H1 (cell line): ENCODE measurements around the gene SLC12A8. TPM values are rescaled to one million over a fixed set of nuclear protein-coding genes. Genes with fewer than 3 reads are reported as not detected.

ENCODE experiments used
- CTCF ChIA-PET: fragments of 300-600 bp; sonication (Branson Sonifier 250); formaldehyde crosslinking; loops from one replicate; lab custom pipeline; 2021; ENCODE audit not compliant: partially characterized antibody; lab: Charles Lee
- POLR2A ChIA-PET: fragments of 300-600 bp; sonication (Branson Sonifier 250); formaldehyde crosslinking; loops from one replicate; lab custom pipeline; 2021; ENCODE audit warnings: inconsistent platforms; ENCODE audit not compliant: partially characterized antibody; lab: Charles Lee
- DNase-seq, 2 experiments: peaks; one replicate each; pipeline versions ENCODE4 v3.0.0 to v3.0.0-alpha.2; 2010 to 2022; ENCODE audit warnings: low spot score in 2 of 2, low read depth in 1 of 2, mixed read lengths in 1 of 2
- FAIRE-seq: peaks from 2 replicates; lab custom pipeline; 2011; peaks lifted over from hg19 to GRCh38; lab: Jason Lieb, UNC
- H2AFZ ChIP-seq: 2 replicates; pipeline ENCODE4 v1.8.1; 2012; ENCODE audit warnings: low read length, inconsistent platforms
- H2AK5ac ChIP-seq: 2 replicates; pipeline ENCODE4 v1.6.1; 2013; ENCODE audit warnings: low read depth, low read length
- H2BK120ac ChIP-seq: replicated peaks from 2 replicates; pipeline ENCODE3; 2013; ENCODE audit warnings: low read depth, low read length, inconsistent platforms
- H2BK12ac ChIP-seq: 2 replicates; pipeline ENCODE4 v1.6.1; 2013; ENCODE audit warnings: low read depth, low read length
- H2BK15ac ChIP-seq: 2 replicates; pipeline ENCODE4 v1.6.1; 2013; ENCODE audit warnings: low read length
- H2BK20ac ChIP-seq: 2 replicates; pipeline ENCODE4 v1.6.1; 2013; ENCODE audit warnings: low read length
- H2BK5ac ChIP-seq: 2 replicates; pipeline ENCODE4 v1.6.1; 2013; ENCODE audit warnings: low read depth, low read length
- H3K14ac ChIP-seq: 2 replicates; pipeline ENCODE4 v1.6.1; 2013; ENCODE audit warnings: inconsistent platforms; ENCODE audit not compliant: insufficient read length
- H3K18ac ChIP-seq: 2 replicates; pipeline ENCODE4 v1.6.1; 2013; ENCODE audit warnings: low read length; ENCODE audit errors: extremely low read depth
- H3K23ac ChIP-seq: 2 replicates; pipeline ENCODE4 v1.6.1; 2013; ENCODE audit warnings: inconsistent platforms; ENCODE audit not compliant: insufficient read length
- H3K23me2 ChIP-seq: 2 replicates; pipeline ENCODE4 v1.6.1; 2013; ENCODE audit warnings: low read depth, low read length
- H3K27ac ChIP-seq: 2 replicates; pipeline ENCODE4 v1.6.1; 2011; ENCODE audit warnings: low read depth, low read length, inconsistent platforms
- H3K27me3 ChIP-seq, 4 experiments: replicated peaks in 1 of 4; 1 replicate in 1 of 4; 2 replicates in 3 of 4; pipeline versions ENCODE4 v1.6.1 to v1.8.1; 2011 to 2013; ENCODE audit warnings: low read length in 3 of 4, mild to moderate bottlenecking in 3 of 4, inconsistent platforms in 2 of 4, mixed read lengths in 2 of 4, moderate library complexity in 1 of 4; ENCODE audit not compliant: control insufficient read depth in 3 of 4, insufficient read depth in 3 of 4; ENCODE audit errors: extremely low read depth in 1 of 4
- H3K36me3 ChIP-seq, 4 experiments: 2 replicates each; pipeline versions ENCODE4 v1.6.1 to v1.8.1; 2011 to 2013; ENCODE audit warnings: mild to moderate bottlenecking in 4 of 4, low read length in 3 of 4, moderate library complexity in 2 of 4, control low read depth in 1 of 4, inconsistent platforms in 1 of 4; ENCODE audit not compliant: insufficient read depth in 4 of 4, control insufficient read depth in 2 of 4
- H3K4ac ChIP-seq: replicated peaks from 2 replicates; pipeline ENCODE3; 2013; ENCODE audit warnings: low read length, low read depth, mixed read lengths, inconsistent platforms; ENCODE audit not compliant: insufficient read length
- H3K4me1 ChIP-seq, 4 experiments: replicated peaks in 1 of 4; 1 replicate in 1 of 4; 2 replicates in 3 of 4; pipeline versions ENCODE4 v1.6.1 to v1.8.1; 2011 to 2013; ENCODE audit warnings: low read length in 3 of 4, inconsistent platforms in 2 of 4, mixed read lengths in 1 of 4; ENCODE audit not compliant: insufficient read depth in 4 of 4, control insufficient read depth in 3 of 4
- H3K4me2 ChIP-seq, 2 experiments: 2 replicates each; pipeline versions ENCODE4 v1.6.1 to v1.8.1; 2011 to 2013; ENCODE audit warnings: low read depth in 2 of 2, low read length in 2 of 2, control low read depth in 1 of 2, inconsistent platforms in 1 of 2, mild to moderate bottlenecking in 1 of 2; ENCODE audit not compliant: insufficient read depth in 1 of 2
- H3K4me3 ChIP-seq, 4 experiments: fragments of 200-600, 300-600 bp in 1 of 4; sonication (generic), shearing (Covaris generic), sonication (Bioruptor Twin) in 1 of 4; 2 replicates each; pipeline versions ENCODE4 v1.5.1 to v1.8.1; 2011 to 2016; ENCODE audit warnings: low read length in 4 of 4, low read depth in 3 of 4, control low read depth in 2 of 4, inconsistent platforms in 2 of 4, mild to moderate bottlenecking in 2 of 4, mixed read lengths in 1 of 4, moderate library complexity in 1 of 4; ENCODE audit not compliant: insufficient read depth in 2 of 4; ENCODE audit errors: extremely low read depth in 1 of 4
- H3K56ac ChIP-seq: replicated peaks from 2 replicates; pipeline ENCODE3; 2013; ENCODE audit warnings: low read depth, mild to moderate bottlenecking, mixed read lengths, low read length, inconsistent platforms; ENCODE audit not compliant: insufficient read length
- H3K79me1 ChIP-seq: 2 replicates; pipeline ENCODE4 v1.6.1; 2013; ENCODE audit warnings: low read depth, low read length, control low read depth
- H3K79me2 ChIP-seq, 2 experiments: 2 replicates each; pipeline versions ENCODE4 v1.6.1 to v1.8.1; 2012 to 2013; ENCODE audit warnings: low read length in 2 of 2, mild to moderate bottlenecking in 2 of 2, inconsistent platforms in 1 of 2; ENCODE audit not compliant: insufficient read depth in 2 of 2, control insufficient read depth in 1 of 2
- H3K9ac ChIP-seq, 4 experiments: replicated peaks in 1 of 4; 1 replicate in 1 of 4; 2 replicates in 3 of 4; pipeline versions ENCODE4 v1.6.1 to v1.8.1; 2011 to 2013; ENCODE audit warnings: low read depth in 3 of 4, low read length in 3 of 4, control low read depth in 2 of 4, mild to moderate bottlenecking in 2 of 4, moderate library complexity in 2 of 4, inconsistent platforms in 1 of 4; ENCODE audit errors: extremely low read depth in 1 of 4
- H3K9me3 ChIP-seq, 2 experiments: 2 replicates each; pipeline versions ENCODE4 v1.6.1 to v1.8.1; 2012 to 2013; ENCODE audit warnings: mild to moderate bottlenecking in 2 of 2, moderate library complexity in 2 of 2, control low read depth in 1 of 2, inconsistent platforms in 1 of 2, low read depth in 1 of 2, low read length in 1 of 2, mixed read lengths in 1 of 2; ENCODE audit not compliant: insufficient read depth in 2 of 2
- H4K20me1 ChIP-seq, 2 experiments: replicated peaks in 1 of 2; 2 replicates each; pipeline versions ENCODE3 to v1.8.1; 2011 to 2013; ENCODE audit warnings: inconsistent platforms in 2 of 2, low read length in 2 of 2, mild to moderate bottlenecking in 1 of 2; ENCODE audit not compliant: insufficient read depth in 2 of 2, control insufficient read depth in 1 of 2
- H4K5ac ChIP-seq: 2 replicates; pipeline ENCODE4 v1.6.1; 2013; ENCODE audit warnings: low read length, low read depth, mixed read lengths, inconsistent platforms; ENCODE audit not compliant: insufficient read length
- H4K8ac ChIP-seq: 2 replicates; pipeline ENCODE4 v1.8.0; 2013; ENCODE audit warnings: mild to moderate bottlenecking, moderate library complexity, low read length, inconsistent platforms; ENCODE audit not compliant: insufficient read depth; ENCODE audit errors: extremely low read depth
- H4K91ac ChIP-seq: replicated peaks from 2 replicates; pipeline ENCODE3; 2013; ENCODE audit warnings: low read length, mixed read lengths, inconsistent platforms; ENCODE audit not compliant: insufficient read length
- BRCA1 ChIP-seq: IDR thresholded peaks from 2 replicates; pipeline ENCODE4 v1.6.1; 2012; ENCODE audit warnings: low read depth, low read length, improper control_type of control experiment
- CHD2 ChIP-seq: IDR thresholded peaks from 2 replicates; pipeline ENCODE4 v1.6.1; 2012; ENCODE audit warnings: low read length, improper control_type of control experiment
- E2F6 ChIP-seq: IDR thresholded peaks from 2 replicates; pipeline ENCODE4 v1.6.1; 2012; ENCODE audit warnings: inconsistent platforms
- EP300 ChIP-seq, 2 experiments: IDR thresholded peaks; 1 replicate in 1 of 2; 2 replicates in 1 of 2; pipeline ENCODE4 v1.6.1; 2011 to 2012; ENCODE audit warnings: low read depth in 2 of 2, low read length in 2 of 2, mild to moderate bottlenecking in 2 of 2, borderline replicate concordance in 1 of 2, inconsistent platforms in 1 of 2, moderate library complexity in 1 of 2
- GABPA ChIP-seq: IDR thresholded peaks from 2 replicates; pipeline ENCODE4 v1.6.1; 2011; ENCODE audit warnings: mild to moderate bottlenecking, low read length, moderate library complexity, borderline replicate concordance; ENCODE audit not compliant: insufficient read depth
- KDM4A ChIP-seq: IDR thresholded peaks from one replicate; pipeline ENCODE4 v1.7.1; 2012; ENCODE audit warnings: low read depth, mild to moderate bottlenecking, moderate library complexity, low read length, inconsistent platforms; ENCODE audit not compliant: severe bottlenecking
- RAD21 ChIP-seq, 2 experiments: IDR thresholded peaks in 1 of 2; conservative IDR thresholded peaks in 1 of 2; 2 replicates each; pipeline ENCODE4 v1.6.1; 2011; ENCODE audit warnings: low read depth in 2 of 2, low read length in 2 of 2, improper control_type of control experiment in 1 of 2, inconsistent platforms in 1 of 2, mild to moderate bottlenecking in 1 of 2, moderate library complexity in 1 of 2
- TEAD4 ChIP-seq: IDR thresholded peaks from 2 replicates; pipeline ENCODE4 v1.6.1; 2012; ENCODE audit warnings: low read depth, low read length, inconsistent platforms, mixed read lengths
- USF2 ChIP-seq: IDR thresholded peaks from 2 replicates; pipeline ENCODE4 v1.6.1; 2011; ENCODE audit warnings: low read length, improper control_type of control experiment
- WGBS, 2 experiments: shearing (Covaris generic) in 1 of 2; methylation state at CpG; one replicate each; pipeline versions ENCODE4 v1.1.6 to v1.1.7; 2013 to 2015; ENCODE audit warnings: low lambda C conversion rate in 2 of 2, mixed read lengths in 2 of 2, inconsistent platforms in 1 of 2, low coverage in 1 of 2, missing lambda C conversion rate in 1 of 2; ENCODE audit not compliant: insufficient replicate concordance in 2 of 2, insufficient coverage in 1 of 2, insufficient read length in 1 of 2; ENCODE audit errors: extremely low coverage in 1 of 2, missing lambda C conversion rate in 1 of 2; 5-methylcytosine and 5-hydroxymethylcytosine counted together
- polyA plus RNA-seq, 7 experiments: library from polyadenylated mRNA; depleted of rRNA in 3 of 7; stranded (reverse) in 5 of 7; unstranded in 2 of 7; fragments of >200 nt in 5 of 7; fragments of 200-250 nt in 2 of 7; gene quantifications; 1 replicate in 5 of 7; 2 replicates in 1 of 7; 4 replicates in 1 of 7; pipeline versions ENCODE4 v1.2.1 to v1.2.3, GENCODE V29; 2011 to 2013; ENCODE audit warnings: missing spikeins in 2 of 7, mixed read lengths in 2 of 7
- total RNA-seq: library from RNA; stranded (reverse); fragmentation: NEBNext Ultra II Directional; extraction: Animal tissue kit (Norgen Biotek cat#: 25700); gene quantifications from 2 replicates; pipeline ENCODE4 v1.2.1, GENCODE V29; 2021

SLC12A8 gene
- total and polyA plus RNA-seq, 2 of the 8 experiments (the other 6 are each of a cell fraction or from before 2014, with no cell fraction given) = 13.7 to 14.4 TPM

- Histone ChIP-seq H2BK120ac (no peak overlapping the region), H3K4ac (no peak overlapping the region), H3K23me2 (peaks cover 9% of the 10 kb centered on the region; the same call in 1 of the 2 replicates), H2BK5ac (no peak overlapping the region), H3K4me2 (peak overlapping the region; percentile 65 to 86)
- TF ChIP-seq CHD2 = no peak
- TF ChIP-seq E2F6 = no peak
- TF ChIP-seq GABPA = 0 out of 2 replicates have a peak, but pooled peaks have one; percentile 2
- no peak for TF ChIP-seq BRCA1
- no peak for TF ChIP-seq RAD21 (IDR thresholded peaks at IDR 0.05 in 1 of 2, conservative IDR thresholded peaks at IDR 0.05 in 1 of 2; ENCODE audit: low read depth in 2 of 2, low read length in 2 of 2)
- TF ChIP-seq KDM4A = peak; percentile 79
- TF ChIP-seq USF2 = no peak
- TF ChIP-seq EP300 (IDR thresholded peaks at IDR 0.05; ENCODE audit: borderline replicate concordance in 1 of 2, low read depth in 2 of 2, low read length in 2 of 2) = no peak
- no peak for TF ChIP-seq TEAD4
- TF ChIP-seq, all 59 proteins: peak for 2
- H3K4me3 ChIP-seq = peak overlapping the region; percentile 56 to 77 (median 58)
- no peak overlapping the region for H3K23ac ChIP-seq
- no peaks in the 10 kb centered on the region for H3K9me3 ChIP-seq
- no peak overlapping the region for H3K14ac ChIP-seq
- no peaks in the 10 kb centered on the region for H3K79me1 ChIP-seq
- H4K5ac ChIP-seq = no peak overlapping the region
- WGBS, 2 experiments = 2% methylated on average over 42 of the region's 78 CpGs; no CpG with 5 or more reads in 1 of the 2 experiments
- H3K27me3 ChIP-seq = peaks cover 7 to 30% (median 19%) of the 10 kb centered on the region in 4 experiments
- H3K4me1 ChIP-seq = peaks cover 17 to 40% (median 31%) of the 10 kb centered on the region in 4 experiments
- peak overlapping the region; percentile 18; the same call in 1 of the 2 replicates for H2AFZ ChIP-seq
- no peak overlapping the region for H3K56ac ChIP-seq
- no peaks in the 10 kb centered on the region for H3K79me2 ChIP-seq
- H3K36me3 ChIP-seq = no peaks in the 10 kb centered on the region
- no peak overlapping the region for H2BK12ac ChIP-seq
- CTCF ChIA-PET = no interaction called here
- DNase-seq (peak in 1 of 2 experiments; percentile 68), FAIRE-seq (no peak)
- no peak overlapping the region for H4K91ac ChIP-seq
- H2BK20ac ChIP-seq = no peak overlapping the region
- H2BK15ac ChIP-seq = no peak overlapping the region
- no peak overlapping the region for H3K9ac ChIP-seq
- POLR2A ChIA-PET = no interaction called here
- no peak overlapping the region for H4K8ac ChIP-seq
- no peak overlapping the region for H3K18ac ChIP-seq
- H2AK5ac ChIP-seq = no peak overlapping the region
- H4K20me1 ChIP-seq = no peaks in the 10 kb centered on the region
- no peak overlapping the region for H3K27ac ChIP-seq
Measured at GRCh38 chr3:125055331-125055912, 157.1 kb downstream of the SLC12A8 start.
